ENCODE measurements around the gene NSG1.
"Not testable (repeated sequence)": the region's sequence is repeated elsewhere in the genome, so short reads cannot be mapped to it uniquely, and the experiment has no call there.

The NSG1 gene

GRCh38 chr4:4417886-4418285 is 31.0 kb downstream of the NSG1 start:
- DNase-seq = no peak

DNA sequence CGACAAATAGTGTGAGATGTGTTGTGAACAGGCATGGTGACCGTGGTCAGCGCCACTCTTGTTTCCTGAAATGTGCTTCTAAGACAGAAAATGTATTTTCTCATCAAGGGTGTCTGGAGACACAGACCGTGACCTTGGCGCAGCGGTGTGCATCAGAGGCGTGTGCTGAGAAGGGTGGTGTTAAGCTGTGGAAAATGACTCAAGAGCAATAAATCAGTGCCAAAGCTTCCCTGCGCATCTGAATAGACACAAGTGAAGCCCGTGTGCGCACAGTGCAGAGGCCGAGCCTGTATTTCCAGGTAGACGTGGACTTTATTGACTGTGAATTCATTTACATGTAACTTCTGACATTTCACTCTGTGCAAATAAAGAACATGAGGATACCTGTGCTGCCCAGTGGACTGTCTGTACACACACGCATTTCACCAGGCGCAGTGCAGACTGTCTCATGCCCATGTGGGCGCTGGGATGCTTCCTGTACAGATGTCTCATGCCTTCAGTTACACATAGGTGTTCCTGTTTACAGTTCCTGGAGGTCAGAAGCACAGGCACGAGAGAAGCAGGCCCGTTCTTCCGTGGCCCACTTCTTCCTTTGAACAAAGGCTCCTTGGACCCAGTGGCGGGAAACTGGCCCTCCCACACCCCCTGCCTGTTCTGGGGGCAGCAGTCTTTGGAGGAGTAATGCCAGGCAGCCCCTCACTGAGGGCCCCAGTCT is 31.9 kb downstream of the NSG1 start:
- DNase-seq = no peak

DNA sequence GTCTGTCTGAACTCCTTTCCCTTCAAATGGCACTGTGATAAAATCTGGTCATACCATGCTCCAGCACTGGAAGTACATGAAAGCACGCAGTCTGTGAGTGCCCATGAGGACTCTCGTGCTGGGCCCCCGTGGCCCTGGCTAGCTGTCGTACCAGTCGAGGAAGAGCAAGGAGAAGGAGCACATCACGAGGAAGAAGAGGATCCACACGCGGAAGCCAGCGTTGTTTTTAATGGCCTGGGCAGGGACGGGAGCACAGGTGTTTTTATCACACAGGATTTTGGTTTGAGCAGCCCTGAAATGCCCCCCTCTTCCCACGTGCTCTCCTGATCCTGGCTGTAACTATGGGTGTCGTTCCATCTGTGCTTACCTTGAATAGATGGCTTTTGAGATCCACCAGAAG is 33.0 kb downstream of the NSG1 start:
- DNase-seq = no peak

GRCh38 chr4:4420421-4420820 is 33.5 kb downstream of the NSG1 start:
- DNase-seq = no peak

- no peak for DNase-seq
These were observed 34.5 kb downstream of the NSG1 start for GRCh38 chr4:4421356-4421755.

- DNase-seq = not testable (repeated sequence)
These were observed 35.2 kb downstream of the NSG1 start for GRCh38 chr4:4422117-4422516.

DNA sequence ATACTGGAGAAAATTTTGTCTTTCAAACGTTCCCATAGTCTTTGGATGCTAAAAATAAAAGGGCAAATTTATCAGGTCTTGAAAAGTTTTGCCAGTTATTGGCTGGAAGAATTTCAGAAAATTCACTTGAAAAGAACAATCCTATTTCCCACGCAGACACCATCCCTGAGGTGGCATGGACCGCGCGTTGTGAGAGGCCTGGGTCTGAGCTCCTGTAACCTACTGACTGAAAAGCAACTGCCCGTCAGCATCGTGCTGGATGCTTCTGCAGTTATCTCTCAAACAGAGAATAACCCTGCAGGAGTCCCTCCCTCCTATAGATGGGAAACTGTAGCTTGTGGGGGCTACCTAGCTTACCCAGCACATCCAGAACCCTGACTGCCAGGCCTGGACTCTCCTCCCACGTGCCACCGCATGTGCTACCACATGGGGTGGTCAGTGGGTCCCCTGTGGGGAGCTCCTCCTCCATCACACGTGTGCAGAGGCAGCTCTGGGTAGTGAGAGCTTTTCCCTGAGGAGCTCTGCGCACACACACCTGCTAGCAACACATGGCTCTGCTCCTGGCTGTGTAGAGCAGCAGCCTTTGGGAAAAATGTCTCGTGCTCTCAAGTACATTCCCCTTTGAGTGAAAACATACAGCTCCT is 36.1 kb downstream of the NSG1 start:
- DNase-seq = no peak

DNA sequence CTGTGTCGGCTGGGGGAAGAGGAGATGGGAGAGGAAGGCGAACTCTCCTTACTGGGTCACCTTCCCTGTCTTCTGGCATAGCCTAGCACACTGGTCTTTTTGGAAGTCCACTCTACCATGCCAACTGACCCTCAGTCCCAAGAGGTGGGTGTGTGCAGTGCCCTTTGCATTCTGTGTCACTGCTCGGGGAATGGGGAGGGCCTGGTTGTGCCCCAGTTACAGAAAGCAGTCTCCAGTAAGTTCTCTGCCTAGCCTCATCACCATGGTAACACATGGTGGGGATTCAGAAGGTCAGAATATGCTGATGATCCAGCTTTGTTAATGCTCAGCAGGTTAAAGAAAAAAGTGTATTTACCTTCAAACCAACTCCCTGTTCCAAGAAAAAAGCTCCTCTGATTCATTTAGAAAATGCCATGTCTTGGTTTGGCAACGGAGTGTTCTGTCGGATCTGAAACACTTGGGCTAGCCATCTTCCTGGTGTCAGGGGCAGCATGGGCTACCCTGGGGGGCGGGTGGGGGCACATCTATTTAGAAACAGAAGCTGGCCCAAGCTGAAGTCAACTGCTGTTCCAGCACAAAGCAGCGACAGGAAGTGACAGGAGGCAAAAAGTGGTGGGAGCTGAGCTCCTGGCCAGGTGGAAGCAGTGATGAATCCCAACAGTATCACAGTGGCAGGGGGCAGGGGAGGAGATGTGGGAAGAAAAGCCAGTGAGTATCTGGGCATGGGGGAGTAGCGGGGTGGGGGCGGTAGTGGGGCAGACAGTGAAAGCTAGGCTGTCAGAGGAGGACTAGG is 37.0 kb downstream of the NSG1 start:
- DNase-seq = no peak

DNA sequence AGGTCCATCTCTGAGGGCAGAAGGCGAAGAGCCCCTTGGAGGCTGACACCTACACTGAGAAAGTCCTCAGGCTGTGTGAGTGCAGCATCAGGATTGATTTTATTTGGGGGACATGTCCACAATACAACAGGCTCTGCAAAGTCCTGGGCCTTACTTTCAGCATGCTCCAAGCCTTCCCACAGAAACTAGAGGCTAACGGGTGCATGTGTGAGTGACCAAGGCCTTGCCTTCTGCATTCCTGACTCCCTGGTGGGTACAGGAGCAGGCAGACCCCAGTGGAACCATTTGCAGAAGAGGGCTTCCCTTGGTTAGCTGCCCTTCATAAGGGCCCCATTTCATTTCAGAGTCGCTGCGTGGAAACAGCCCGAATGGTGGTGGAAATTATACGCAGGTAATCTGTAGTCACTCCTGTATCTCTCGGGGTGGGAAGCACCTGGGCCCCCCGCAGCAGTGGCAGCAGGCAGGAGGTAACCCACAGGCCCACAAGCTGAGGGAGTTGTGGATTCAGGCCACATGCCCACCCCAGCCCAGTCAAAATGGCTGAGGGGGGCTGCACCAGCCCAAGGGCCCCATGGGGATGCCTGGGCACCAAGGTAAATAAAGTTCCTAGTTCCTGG is 37.7 kb downstream of the NSG1 start:
- no peak for DNase-seq

GRCh38 chr4:4425119-4425690 is 38.3 kb downstream of the NSG1 start:
- DNase-seq = no peak

GRCh38 chr4:4425696-4426095 is 38.8 kb downstream of the NSG1 start:
- no peak for DNase-seq

DNA sequence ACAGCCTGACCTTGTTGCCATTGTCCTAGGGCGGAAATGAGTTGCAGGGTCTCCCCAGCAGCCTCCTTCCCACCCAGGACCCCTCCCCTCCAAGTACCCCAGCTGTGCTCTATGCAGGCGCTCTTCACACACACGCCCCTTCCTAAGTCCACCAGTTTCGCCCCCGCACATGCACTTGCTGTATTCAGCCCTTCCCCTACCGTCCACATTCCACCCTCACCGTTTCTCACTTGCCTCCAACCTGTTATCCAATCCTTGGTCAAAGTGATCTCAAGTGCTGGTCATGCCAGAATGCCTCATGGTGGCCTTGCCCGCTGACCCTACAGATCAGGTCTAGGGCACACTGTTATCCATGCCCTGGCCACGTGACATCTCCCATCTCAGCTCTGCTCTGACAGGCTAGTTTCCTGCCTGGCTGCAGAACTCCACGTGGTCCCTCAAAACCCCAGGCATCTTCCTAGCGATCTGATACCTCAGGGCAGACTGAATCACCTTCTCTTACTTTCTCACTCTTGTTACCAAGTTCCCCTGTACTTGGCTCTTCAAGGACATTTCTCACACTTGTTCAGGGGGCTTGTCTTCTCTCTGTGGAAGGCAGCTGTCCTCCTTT is 39.7 kb downstream of the NSG1 start:
- DNase-seq = no peak

DNA sequence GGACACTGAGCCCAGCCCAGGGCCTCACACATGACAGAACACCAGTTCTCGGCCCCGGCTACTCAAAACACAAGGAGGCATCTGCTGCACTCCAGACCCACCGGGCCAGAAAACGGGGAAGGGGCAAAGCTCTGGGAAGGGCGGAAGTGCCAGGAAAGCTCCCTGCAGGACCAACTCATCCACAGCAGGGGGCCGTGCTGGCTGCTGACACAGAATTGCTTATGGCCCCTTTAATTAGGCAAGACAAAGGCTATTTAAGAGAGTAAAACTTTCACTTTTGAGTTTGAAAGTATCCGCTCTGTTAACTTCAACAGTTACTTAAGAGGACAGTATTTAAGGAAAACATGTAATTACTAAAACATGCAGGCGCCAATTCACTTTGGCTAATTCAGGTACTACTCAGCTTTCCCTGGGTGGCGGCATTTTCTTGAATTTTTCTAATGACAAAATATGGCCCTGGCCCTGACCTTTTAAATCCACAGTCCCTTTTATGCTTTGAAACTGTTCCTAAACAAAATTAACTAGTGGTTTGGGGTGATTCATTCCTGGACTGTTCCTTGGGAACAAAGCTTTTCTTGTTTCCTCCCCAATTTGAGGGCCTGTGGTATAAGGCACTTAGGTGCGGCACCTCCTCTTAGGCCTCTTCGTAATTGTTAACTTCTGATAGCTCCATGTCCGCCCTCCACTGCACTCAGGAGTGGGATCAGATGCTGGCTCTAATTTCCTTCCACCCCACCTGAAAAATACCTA is 40.4 kb downstream of the NSG1 start:
- peak; percentile 32 for DNase-seq

DNA sequence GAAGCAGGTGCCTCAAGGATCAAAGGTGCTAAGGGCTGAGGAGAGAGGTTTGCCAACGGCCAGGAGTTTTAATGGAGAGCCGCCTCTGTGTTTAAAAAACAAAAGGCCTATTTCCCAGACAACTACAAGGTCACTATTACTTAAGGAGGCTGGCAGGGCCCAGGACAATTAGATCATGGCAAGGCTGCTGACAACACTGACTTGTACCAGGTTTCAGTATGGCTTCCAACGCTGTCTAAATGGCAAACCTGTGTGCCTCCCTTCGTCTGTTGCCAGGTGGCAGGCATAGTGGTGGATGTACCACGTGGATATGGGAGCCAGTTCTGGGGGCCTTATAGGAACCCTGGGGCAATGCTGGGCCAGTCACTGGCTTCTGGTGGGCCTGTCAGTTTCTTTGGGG is 41.0 kb downstream of the NSG1 start:
- no peak for DNase-seq

GRCh38 chr4:4428966-4429875 is 42.3 kb downstream of the NSG1 start:
- no peak for DNase-seq

DNA sequence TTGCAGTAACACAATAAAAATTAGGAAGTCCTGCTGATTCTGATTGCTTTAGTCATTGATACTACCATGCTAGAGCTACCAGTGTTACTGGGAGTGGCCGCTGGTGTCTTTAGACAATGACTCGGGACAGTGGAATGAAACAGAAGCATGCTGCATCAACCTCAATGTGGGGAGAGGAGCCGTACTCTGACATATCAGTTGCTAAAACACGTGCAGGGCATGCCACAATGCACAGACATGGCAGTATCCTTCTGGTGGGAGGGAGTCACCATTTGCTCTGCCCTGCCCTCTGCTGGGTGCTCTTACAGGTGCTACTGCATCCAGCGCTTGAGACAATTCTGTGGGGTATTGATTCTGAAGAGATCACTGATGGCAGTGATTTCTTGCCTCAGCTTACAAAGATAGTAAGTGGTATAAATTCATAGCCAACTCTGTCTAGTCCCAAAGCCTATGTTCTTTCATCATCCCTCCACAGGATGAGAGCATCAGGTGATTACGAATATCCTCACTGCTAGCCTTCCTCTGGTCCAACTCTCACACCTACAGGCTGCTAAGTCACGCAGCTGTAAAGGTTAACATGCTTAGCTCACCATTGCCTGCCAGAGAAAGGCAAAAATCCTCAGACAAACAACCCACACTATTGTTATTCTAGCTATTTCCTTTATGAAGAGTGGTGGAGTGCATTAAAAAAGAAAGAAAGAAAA is 43.7 kb downstream of the NSG1 start:
- DNase-seq = peak; percentile 93

- no peak for DNase-seq
These were observed 45.6 kb downstream of the NSG1 start for GRCh38 chr4:4432341-4433125.

DNA sequence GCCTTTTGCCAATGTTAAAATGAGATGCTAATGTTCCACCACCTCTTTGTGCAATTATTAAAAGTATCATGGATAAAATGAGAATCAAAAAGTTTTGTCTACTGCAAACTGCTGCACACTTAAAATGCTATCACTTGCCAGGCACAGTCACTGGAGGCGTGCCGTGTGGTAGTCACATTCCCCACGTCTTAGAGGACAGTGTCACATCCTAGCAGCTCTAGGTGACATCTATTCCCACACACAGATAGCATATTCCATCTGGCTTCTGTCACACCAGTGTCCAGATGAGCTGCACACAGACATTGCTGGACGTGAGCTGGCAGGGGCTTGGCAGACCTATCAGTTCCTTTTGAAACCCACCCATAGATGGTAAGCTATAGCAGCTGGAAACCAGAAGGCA is 47.0 kb downstream of the NSG1 start:
- DNase-seq = no peak

GRCh38 chr4:4436244-4436823 is 49.4 kb downstream of the NSG1 start:
- DNase-seq = no peak

Data from fibroblast of skin of scalp (primary cell).